HepG2 (cell line): ENCODE results near the gene PHKG1. TPM values are rescaled to one million over a fixed set of nuclear protein-coding genes. Genes with fewer than 3 reads are reported as not detected.
A peak's percentile ranks its signal among the peaks of the same experiment; 100 is the strongest.

Experiments
- ATF3 ChIP-seq: sonication (generic); formaldehyde crosslinking; IDR thresholded peaks from 2 replicates; pipeline ENCODE4 v1.4.0; 2020; ENCODE audit warnings: missing genetic modification reagents
- E2F5 ChIP-seq: sonication (generic); formaldehyde crosslinking; conservative IDR thresholded peaks from 2 replicates; pipeline ENCODE4 v1.4.0; 2020; ENCODE audit warnings: missing genetic modification reagents
- MBD4 ChIP-seq: IDR thresholded peaks from 2 replicates; pipeline ENCODE4 v1.6.1; 2012; ENCODE audit warnings: low read length, inconsistent platforms, borderline replicate concordance
- MED1 ChIP-seq: sonication (generic); formaldehyde crosslinking; IDR thresholded peaks from 2 replicates; pipeline ENCODE4 v1.4.0; 2020; ENCODE audit warnings: missing genetic modification reagents
- MEF2D ChIP-seq: sonication (generic); formaldehyde crosslinking; IDR thresholded peaks from 2 replicates; pipeline ENCODE4 v1.5.1; 2020; ENCODE audit warnings: mild to moderate bottlenecking, missing genetic modification reagents
- MLXIP ChIP-seq: sonication (generic); formaldehyde crosslinking; IDR thresholded peaks from 2 replicates; pipeline ENCODE4 v1.9.0; 2021; ENCODE audit warnings: missing genetic modification reagents, borderline replicate concordance
- MXI1 ChIP-seq: IDR thresholded peaks from 3 replicates; pipeline ENCODE4 v1.6.1; 2012; ENCODE audit warnings: low read depth, low read length, inconsistent platforms, borderline replicate concordance
- NBN ChIP-seq: fragments of 450-650 bp; conservative IDR thresholded peaks from 2 replicates; pipeline ENCODE4 v1.6.1; 2017
- SATB2 ChIP-seq: sonication (generic); formaldehyde crosslinking; IDR thresholded peaks from 2 replicates; pipeline ENCODE4 v1.5.0; 2020; ENCODE audit warnings: missing genetic modification reagents
- ZBTB43 ChIP-seq: sonication (generic); formaldehyde crosslinking; conservative IDR thresholded peaks from 2 replicates; pipeline ENCODE4 v1.4.0; 2020; ENCODE audit warnings: missing genetic modification reagents
- ZBTB46 ChIP-seq: sonication (generic); formaldehyde crosslinking; IDR thresholded peaks from 2 replicates; pipeline ENCODE4 v1.4.0; 2020; ENCODE audit warnings: mild to moderate bottlenecking, missing genetic modification reagents, borderline replicate concordance
- ZFP41 ChIP-seq: sonication (generic); formaldehyde crosslinking; IDR thresholded peaks from 2 replicates; pipeline ENCODE4 v1.4.0; 2020; ENCODE audit warnings: mild to moderate bottlenecking, missing genetic modification reagents, borderline replicate concordance
- ZNF121 ChIP-seq: sonication (generic); formaldehyde crosslinking; IDR thresholded peaks from 2 replicates; pipeline ENCODE4 v1.5.0; 2020; ENCODE audit warnings: mild to moderate bottlenecking, missing genetic modification reagents
- ZNF337 ChIP-seq: sonication (generic); formaldehyde crosslinking; IDR thresholded peaks from 2 replicates; pipeline ENCODE4 v1.5.1; 2020; ENCODE audit warnings: missing genetic modification reagents, low read depth, mild to moderate bottlenecking, borderline replicate concordance
- ZNF609 ChIP-seq: sonication (generic); formaldehyde crosslinking; IDR thresholded peaks from 2 replicates; pipeline ENCODE4 v1.4.0; 2020; ENCODE audit warnings: mild to moderate bottlenecking, missing genetic modification reagents, borderline replicate concordance
- ZNF792 ChIP-seq: IDR thresholded peaks from 2 replicates; pipeline ENCODE4 v1.6.1; 2016
- polyA plus RNA-seq, 8 experiments: library from polyadenylated mRNA; depleted of rRNA in 3 of 8; stranded (reverse) in 7 of 8; unstranded in 1 of 8; fragments of >200 nt; fragmentation: Illumina TruSeq in 4 of 8; extraction: Trizol in 4 of 8; gene quantifications; 2 replicates each; pipeline versions ENCODE4 v1.2.1 to v1.2.3, GENCODE V29; 2011 to 2016; ENCODE audit warnings: low read depth in 4 of 8, missing spikeins in 1 of 8, mixed read lengths in 1 of 8; ENCODE audit not compliant: insufficient read depth in 1 of 8
- total RNA-seq, 5 experiments: library from RNA; depleted of rRNA; stranded (reverse); fragments of >200 nt; fragmentation: Illumina TruSeq; extraction: Trizol; gene quantifications; 2 replicates each; pipeline ENCODE4 v1.2.3, GENCODE V29; 2016; ENCODE audit warnings: low read depth in 1 of 5

The PHKG1 gene
- total and polyA plus RNA-seq, 2 of the 13 experiments (the other 11 are each of a cell fraction or from before 2014, with no cell fraction given) = 0.44 to 0.71 TPM

- TF ChIP-seq ZBTB46 (CRISPR knock-in tag) (no peak), ATF3 (peak; percentile 55), MBD4 (no peak), ZNF337 (CRISPR knock-in tag) (peak; percentile 65; the same call in 1 of the 2 replicates), ZNF121 (CRISPR knock-in tag) (no peak; the same call in 1 of the 2 replicates), MXI1 (peak; percentile 87; the same call in 1 of the 3 replicates), ZBTB43 (CRISPR knock-in tag) (0 out of 2 replicates have a peak, but pooled peaks have one; percentile 20), ZFP41 (CRISPR knock-in tag) (peak; percentile 63; the same call in 1 of the 2 replicates), SATB2 (no peak; the same call in 1 of the 2 replicates), MLXIP (no peak), MEF2D (CRISPR knock-in tag) (0 out of 2 replicates have a peak, but pooled peaks have one; percentile 47), ZNF792 (peak; percentile 87; the same call in 1 of the 2 replicates), NBN (no peak), MED1 (CRISPR knock-in tag) (peak; percentile 88), ZNF609 (CRISPR knock-in tag) (peak; percentile 50; the same call in 1 of the 2 replicates), E2F5 (CRISPR knock-in tag) (no peak)
These were observed 41.2 kb downstream of the PHKG1 start, which contains the start of the genes CCT6A and PSPH (continued) for GRCh38 chr7:56051339-56052191.
